ENCODE measurements around the gene CDC14B.

Gene CDC14B

GRCh38 chr9:96480736-96481135 lies 138.9 kb downstream of the CDC14B start:
- no peak for DNase-seq

GRCh38 chr9:96478829-96479371 lies 140.7 kb downstream of the CDC14B start:
- no peak for DNase-seq

- DNase-seq, result no peak
These were observed 143.1 kb downstream of the CDC14B start for GRCh38 chr9:96476591-96476990.

- no peak for DNase-seq
These were observed 143.6 kb downstream of the CDC14B start for GRCh38 chr9:96476013-96476412.

- DNase-seq, result no peak
These were observed 151.9 kb downstream of the CDC14B start for GRCh38 chr9:96467784-96468183.

- no peak for DNase-seq
These were observed 155.2 kb downstream of the CDC14B start for GRCh38 chr9:96464426-96464825.

- no peak for DNase-seq
These were observed 157.1 kb downstream of the CDC14B start for GRCh38 chr9:96462541-96462940.

- no peak for DNase-seq
These were observed 158.3 kb downstream of the CDC14B start for GRCh38 chr9:96461336-96461735.

- DNase-seq, result no peak
These were observed 158.8 kb downstream of the CDC14B start for GRCh38 chr9:96460882-96461281.

GRCh38 chr9:96460470-96460869 lies 159.2 kb downstream of the CDC14B start:
- DNase-seq, result peak; percentile 45

- no peak for DNase-seq
These were observed 160.2 kb downstream of the CDC14B start for GRCh38 chr9:96459268-96460007.

GRCh38 chr9:96458226-96458625 lies 161.4 kb downstream of the CDC14B start:
- no peak for DNase-seq

- no peak for DNase-seq
These were observed 162.4 kb downstream of the CDC14B start for GRCh38 chr9:96457266-96457665.

- DNase-seq, result peak; percentile 51
These were observed 166.0 kb downstream of the CDC14B start for GRCh38 chr9:96453625-96454024.

- DNase-seq, result peak; percentile 73
These were observed 168.8 kb downstream of the CDC14B start for GRCh38 chr9:96450613-96451528.

Measured in eye (tissue), 1 donor.